ENCODE data around the gene FBRSL1. TPM values are rescaled to one million over a fixed set of nuclear protein-coding genes. Genes with fewer than 3 reads are reported as not detected.

The FBRSL1 gene
- total RNA-seq, 1 experiment from 2014 or later, result 124 TPM

GRCh38 chr12:132556801-132557200 is 66.8 kb downstream of the FBRSL1 start:
- intact Hi-C loops (cut with micrococcal nuclease), result no loop called here
- ATAC-seq, result no peak
- no TSS peak for BruUV-seq (replicated peaks)
- Histone ChIP-seq H4K20me1 (ENCODE audit: insufficient read depth) (peaks cover 5% of the 10 kb centered on the region; the same call in 1 of the 2 replicates), H3K79me2 (ENCODE audit: insufficient read depth, low read length) (peaks cover 19% of the 10 kb centered on the region), H3K4me3 (replicated peaks in 1 of 2; ENCODE audit: low read depth in 1 of 2, low read length in 2 of 2) (no peak overlapping the region), H3K27me3 (ENCODE audit: insufficient read depth, low read length) (no peaks in the 10 kb centered on the region), H2AFZ (ENCODE audit: low read depth, low read length, poor library complexity, severe bottlenecking) (no peak overlapping the region), H3K9me3 (ENCODE audit: control insufficient read depth in 1 of 2, insufficient read depth in 1 of 2, low read depth in 1 of 2, low read length in 2 of 2) (no peaks in the 10 kb centered on the region), H3K36me3 (ENCODE audit: control insufficient read depth in 1 of 2, insufficient read depth in 2 of 2, low read length in 2 of 2) (no peaks in the 10 kb centered on the region; a peak in 1 of 4 replicates), H3K4me1 (ENCODE audit: control insufficient read depth in 1 of 2, insufficient read depth in 2 of 2, low read length in 2 of 2) (peaks cover 5 to 21% of the 10 kb centered on the region in 2 experiments; a peak in 3 of 4 replicates), H3K27ac (ENCODE audit: low read depth, low read length) (no peak overlapping the region), H3K4me2 (ENCODE audit: low read length) (no peak overlapping the region), H3K9ac (ENCODE audit: low read length) (no peak overlapping the region), H3K9me2 (ENCODE audit: insufficient read depth) (no peaks in the 10 kb centered on the region)
- no peak for DNase-seq (ENCODE audit: low read depth, low spot score)
- POLR2A ChIA-PET, result no interaction called here
- RAD21 ChIA-PET (ENCODE audit: low non-redundant PET in 1 of 2, low total read pairs in 2 of 2, uncharacterized antibody in 2 of 2, unreplicated experiment in 2 of 2), result no interaction called here
- no peak for TF ChIP-seq YY1 (IDR thresholded peaks at IDR 0.05; ENCODE audit: extremely low read depth, insufficient replicate concordance, low read depth, low read length)
- TF ChIP-seq EZH2 (IDR thresholded peaks at IDR 0.05), result no peak
- TF ChIP-seq CBX3 (IDR thresholded peaks at IDR 0.05; ENCODE audit: low read depth), result no peak
- no peak for TF ChIP-seq EGR1 (IDR thresholded peaks at IDR 0.05; ENCODE audit: low read depth)
- TF ChIP-seq EZH2phosphoT487 (IDR thresholded peaks at IDR 0.05; ENCODE audit: borderline replicate concordance), result no peak
- no peak for TF ChIP-seq CTCF (IDR thresholded peaks at IDR 0.05 in 2 of 3, conservative IDR thresholded peaks at IDR 0.05 in 1 of 3; ENCODE audit: borderline replicate concordance in 1 of 3, insufficient read depth in 1 of 3, low read depth in 2 of 3, low read length in 2 of 3)
- TF ChIP-seq POLR2A (IDR thresholded peaks at IDR 0.05; ENCODE audit: borderline replicate concordance, extremely low read depth, insufficient read depth, insufficient read length), result no peak
- TF ChIP-seq TCF7L2 (IDR thresholded peaks at IDR 0.05; ENCODE audit: borderline replicate concordance, extremely low read depth, insufficient read depth, insufficient read length), result no peak
- no peak for TF ChIP-seq FOSL1 (IDR thresholded peaks at IDR 0.05; ENCODE audit: low read depth)
- TF ChIP-seq POLR2AphosphoS5 (IDR thresholded peaks at IDR 0.05; ENCODE audit: low read depth, low read length), result no peak
- no peak for TF ChIP-seq CEBPB (IDR thresholded peaks at IDR 0.05; ENCODE audit: low read depth)
- no peak for TF ChIP-seq RAD21 (IDR thresholded peaks at IDR 0.05; ENCODE audit: low read depth)
- no peak for TF ChIP-seq MAX (IDR thresholded peaks at IDR 0.05)
- no peak for TF ChIP-seq ZBTB33 (IDR thresholded peaks at IDR 0.05; ENCODE audit: extremely low read depth, insufficient replicate concordance, low read length)
- no peak for TF ChIP-seq ZFX (IDR thresholded peaks at IDR 0.05)
- no peak for TF ChIP-seq JUND (IDR thresholded peaks at IDR 0.05)
- no peak for TF ChIP-seq ATF3 (IDR thresholded peaks at IDR 0.05)
- no peak for TF ChIP-seq SP1 (IDR thresholded peaks at IDR 0.05; ENCODE audit: low read depth)
- TF ChIP-seq ELF1 (IDR thresholded peaks at IDR 0.05; ENCODE audit: borderline replicate concordance, low read depth), result no peak
- no peak for TF ChIP-seq SIN3A (IDR thresholded peaks at IDR 0.05; ENCODE audit: low read depth)
- CTCF ChIA-PET, result no interaction called here
